NB4 (cell line): ENCODE results near the gene MCTP2.

Experiments
- DNase-seq: peaks from one replicate; pipeline ENCODE4 v3.0.0; 2010; ENCODE audit warnings: low read depth
- H3K4me3 ChIP-seq: one replicate; pipeline ENCODE4 v1.5.1; 2011; ENCODE audit warnings: mild to moderate bottlenecking, low read depth, low read length, moderate library complexity
- CTCF ChIP-seq: IDR thresholded peaks from one replicate; pipeline ENCODE4 v1.5.1; 2012; ENCODE audit warnings: low read depth, low read length
- MYC ChIP-seq: IDR thresholded peaks from 2 replicates; pipeline ENCODE4 v1.6.1; 2011; ENCODE audit warnings: low read depth, low read length
- POLR2A ChIP-seq: IDR thresholded peaks from 2 replicates; pipeline ENCODE4 v1.6.1; 2011; ENCODE audit warnings: mild to moderate bottlenecking; ENCODE audit not compliant: insufficient read length; ENCODE audit errors: extremely low read depth
- TF ChIP-seq, protein P1 (sequence below): IDR thresholded peaks from 2 replicates; pipeline ENCODE4 v1.6.1; 2011; ENCODE audit warnings: low read depth, low read length

The MCTP2 gene

GRCh38 chr15:94336817-94337467 is 105.6 kb downstream of the MCTP2 start:
- no peak for DNase-seq
- no peak overlapping the region for H3K4me3 ChIP-seq
- TF ChIP-seq CTCF (no peak), MYC (no peak), POLR2A (no peak)
- TF ChIP-seq, protein P1, sequence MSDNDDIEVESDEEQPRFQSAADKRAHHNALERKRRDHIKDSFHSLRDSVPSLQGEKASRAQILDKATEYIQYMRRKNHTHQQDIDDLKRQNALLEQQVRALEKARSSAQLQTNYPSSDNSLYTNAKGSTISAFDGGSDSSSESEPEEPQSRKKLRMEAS, result no peak

DNA sequence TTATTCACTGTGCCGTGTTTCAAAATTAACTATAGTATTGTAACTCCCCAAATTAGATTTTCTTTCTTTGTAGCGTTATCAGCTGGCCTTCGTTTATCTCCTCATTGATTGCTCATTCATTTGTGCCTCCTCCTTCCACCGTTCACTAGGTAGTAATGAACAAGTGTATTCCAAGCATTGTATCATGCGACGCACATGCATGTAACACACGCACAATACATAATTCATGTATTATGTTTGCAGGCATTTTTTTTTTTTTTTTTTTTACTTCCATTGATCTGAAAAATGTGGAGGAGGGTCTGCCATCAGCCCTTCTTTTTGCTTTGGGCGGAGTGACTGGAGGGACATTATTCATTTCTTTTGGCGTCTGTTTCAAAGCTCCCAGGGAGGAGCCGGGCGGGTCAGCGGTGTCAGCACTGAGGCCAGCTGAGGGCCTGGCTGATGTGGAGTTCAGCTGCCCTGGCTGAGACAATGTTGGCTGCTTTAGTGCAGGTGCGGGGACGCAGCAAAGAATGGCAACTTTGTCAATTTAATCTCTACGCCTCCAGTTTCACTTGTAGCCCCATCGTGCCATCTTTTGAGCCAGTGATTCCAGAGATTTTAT is 107.0 kb downstream of the MCTP2 start:
- no peak overlapping the region for H3K4me3 ChIP-seq
- TF ChIP-seq, protein P1, result no peak
- TF ChIP-seq CTCF, result no peak
- TF ChIP-seq POLR2A, result no peak
- TF ChIP-seq MYC, result no peak
- no peak for DNase-seq

DNA sequence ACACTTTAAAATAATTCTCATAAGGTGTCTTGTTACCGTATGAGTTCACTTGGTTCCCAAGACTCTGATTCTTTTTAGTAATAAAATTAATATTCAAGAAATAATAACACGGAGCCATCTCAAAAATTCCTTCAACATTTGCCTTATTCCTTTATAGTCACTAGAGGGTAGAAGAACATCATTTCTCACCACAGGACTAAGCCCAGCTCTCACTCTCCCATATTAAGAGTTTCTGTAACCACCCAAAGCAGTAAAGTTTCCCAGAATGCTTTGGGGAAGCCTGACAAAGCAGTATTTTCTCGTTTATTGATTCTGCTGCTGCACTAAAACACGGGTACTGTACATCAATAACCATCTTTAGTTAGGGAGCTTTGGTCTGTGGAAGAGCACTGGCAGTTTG is 114.9 kb downstream of the MCTP2 start:
- DNase-seq, result no peak
- TF ChIP-seq POLR2A (no peak), CTCF (no peak), MYC (no peak)
- H3K4me3 ChIP-seq, result no peak overlapping the region

DNA sequence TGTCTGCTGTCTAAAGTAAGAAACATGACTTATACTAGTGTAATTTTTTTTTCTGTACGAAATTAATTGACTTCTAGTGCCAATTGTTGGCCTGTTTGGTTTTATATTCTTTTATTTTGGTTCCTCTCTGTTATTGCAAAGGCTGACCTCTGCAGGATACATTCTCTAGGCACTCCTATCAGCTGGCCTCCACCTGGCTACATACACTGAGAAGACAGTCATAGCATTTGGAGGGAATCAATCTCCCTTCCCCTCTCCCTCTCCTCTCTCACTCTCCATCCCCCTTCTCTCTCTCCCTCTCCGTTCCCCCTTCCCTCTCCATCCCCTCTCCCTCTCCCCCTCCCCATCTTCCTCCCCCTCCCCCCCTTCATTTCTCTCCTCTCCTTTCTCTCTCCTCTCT is 116.7 kb downstream of the MCTP2 start:
- H3K4me3 ChIP-seq, result no peak overlapping the region
- DNase-seq, result no peak
- TF ChIP-seq MYC, result no peak
- TF ChIP-seq, protein P1, result no peak

- TF ChIP-seq MYC, result no peak
- TF ChIP-seq CTCF, result no peak
- TF ChIP-seq, protein P1, result no peak
- no peak for TF ChIP-seq POLR2A
- no peak overlapping the region for H3K4me3 ChIP-seq
- DNase-seq, result no peak
Measured at GRCh38 chr15:94351031-94351535, 119.7 kb downstream of the MCTP2 start.

DNA sequence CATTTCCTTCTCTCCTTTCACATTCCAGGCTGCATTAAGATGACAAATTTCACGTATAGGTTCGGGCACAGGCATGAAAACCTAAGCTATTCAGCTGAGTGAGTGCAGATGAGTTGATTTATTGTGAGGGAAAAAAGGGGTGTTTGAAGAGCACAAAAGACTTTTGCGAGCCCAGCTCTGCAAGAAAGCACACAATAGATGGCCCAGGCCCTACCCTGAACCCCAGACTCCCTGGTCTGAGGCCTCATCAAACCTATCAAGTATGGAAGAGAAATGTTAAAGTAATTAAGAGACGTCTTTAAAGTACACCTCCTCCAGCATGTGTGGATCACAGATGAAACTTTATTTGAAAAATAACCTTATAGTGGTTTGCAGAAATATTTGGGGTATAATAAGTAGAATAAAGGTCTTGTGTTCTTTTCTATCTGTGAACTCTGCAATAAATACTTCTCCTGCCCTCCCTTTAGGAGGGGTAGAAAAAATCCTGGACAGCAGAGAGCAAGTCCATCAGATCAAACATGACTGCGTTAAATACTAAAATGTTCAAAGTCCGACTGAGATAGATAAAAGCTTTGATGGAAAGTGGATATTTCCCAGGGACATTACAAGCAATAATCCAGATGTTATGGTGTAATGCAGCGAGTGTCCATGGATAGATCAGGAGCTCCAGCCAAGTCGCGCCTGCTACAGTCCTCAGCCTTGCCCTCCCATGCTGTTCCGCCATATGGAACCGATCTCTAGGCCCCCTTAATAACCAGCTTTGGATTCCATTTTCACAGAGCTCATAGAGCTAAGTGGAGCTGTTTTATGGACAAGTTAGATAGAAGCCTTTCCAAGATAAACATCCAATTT is 121.5 kb downstream of the MCTP2 start:
- TF ChIP-seq CTCF (no peak), POLR2A (no peak), MYC (no peak)
- TF ChIP-seq, protein P1, result no peak
- no peak overlapping the region for H3K4me3 ChIP-seq

More for the DNA sequence above, 121.5 kb downstream of the MCTP2 start:
- no peak for DNase-seq
